KOPT-K1 (cell line): ENCODE measurements around the gene UBA52.
A peak's percentile ranks its signal among the peaks of the same experiment; 100 is the strongest.
"Not testable (repeated sequence)": the region's sequence is repeated elsewhere in the genome, so short reads cannot be mapped to it uniquely, and the experiment has no call there.

Source experiments
- H3K27ac ChIP-seq: fragments of 200-600 bp; sonication (generic); 2 replicates; pipeline ENCODE4 v1.5.1; 2016; ENCODE audit warnings: antibody characterized with exemption, mild to moderate bottlenecking, low read depth, low read length; ENCODE audit not compliant: poor library complexity, severe bottlenecking
- H3K36me3 ChIP-seq: fragments of 200-600 bp; sonication (generic); 2 replicates; pipeline ENCODE4 v1.5.1; 2017; ENCODE audit warnings: antibody characterized with exemption, mild to moderate bottlenecking, low read length, moderate library complexity; ENCODE audit not compliant: insufficient read depth
- H3K9me3 ChIP-seq: fragments of 200-600 bp; sonication (generic); 2 replicates; pipeline ENCODE4 v1.5.1; 2017; ENCODE audit warnings: antibody characterized with exemption, low read length, mild to moderate bottlenecking; ENCODE audit not compliant: insufficient read depth, poor library complexity, severe bottlenecking

Gene UBA52

DNA sequence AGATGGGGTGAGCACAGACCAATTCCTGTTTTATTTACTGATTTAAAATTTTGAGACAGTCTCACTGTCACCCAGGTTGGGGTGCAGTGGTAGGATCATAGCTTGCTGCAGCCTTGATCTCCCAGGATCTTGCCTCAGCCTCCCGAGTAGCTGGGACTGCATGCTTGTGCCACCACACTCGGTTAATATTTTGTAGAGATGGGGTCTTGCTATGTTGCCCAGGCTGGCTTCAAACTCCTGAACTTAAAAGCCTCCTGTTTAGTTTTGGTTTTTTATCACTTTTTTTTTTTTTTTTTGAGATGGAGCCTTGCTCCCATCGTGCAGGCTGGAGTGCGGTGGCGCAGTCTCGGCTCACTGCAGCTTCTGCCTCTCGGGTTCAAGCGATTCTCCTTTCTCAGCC, 4.7 kb downstream of the UBA52 start:
- Histone ChIP-seq H3K9me3 (no peaks in the 10 kb centered on the region), H3K36me3 (peaks cover 60% of the 10 kb centered on the region), H3K27ac (no peak overlapping the region)

GRCh38 chr19:18577365-18577914, 5.8 kb downstream of the UBA52 start:
- no peak overlapping the region for H3K27ac ChIP-seq
- peaks cover 60% of the 10 kb centered on the region for H3K36me3 ChIP-seq
- H3K9me3 ChIP-seq = no peaks in the 10 kb centered on the region

- H3K9me3 ChIP-seq = no peaks in the 10 kb centered on the region
- peaks cover 34% of the 10 kb centered on the region for H3K36me3 ChIP-seq
- H3K27ac ChIP-seq = no peak overlapping the region
These were observed 8.7 kb downstream of the UBA52 start for GRCh38 chr19:18580311-18580710.

GRCh38 chr19:18586306-18586705, 14.6 kb downstream of the UBA52 start:
- no peaks in the 10 kb centered on the region for H3K9me3 ChIP-seq
- no peak overlapping the region for H3K27ac ChIP-seq
- H3K36me3 ChIP-seq = peaks cover 7% of the 10 kb centered on the region; the same call in 1 of the 2 replicates

DNA sequence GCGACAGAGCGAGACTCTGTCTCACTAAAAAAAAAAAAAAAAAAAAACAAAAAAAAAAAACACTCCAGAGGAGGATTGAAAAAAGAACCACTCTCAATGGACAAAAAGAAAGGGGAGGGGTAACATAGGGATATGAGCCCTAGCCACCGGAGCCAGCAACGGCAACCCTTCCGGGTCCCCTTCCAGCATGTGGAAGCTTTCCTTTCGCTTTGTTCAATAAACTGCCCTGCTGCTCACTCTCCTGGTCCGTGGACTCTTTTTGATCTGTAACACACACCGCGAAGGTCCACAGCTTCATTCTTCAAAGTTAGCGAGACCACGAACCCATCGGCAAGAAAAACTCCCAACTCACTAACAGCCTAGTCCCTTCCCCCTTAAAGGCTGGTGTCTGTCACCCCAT, 15.9 kb downstream of the UBA52 start:
- Histone ChIP-seq H3K9me3 (no peaks in the 10 kb centered on the region), H3K27ac (peak overlapping the region; percentile 73), H3K36me3 (peaks cover 8% of the 10 kb centered on the region; the same call in 1 of the 2 replicates)

DNA sequence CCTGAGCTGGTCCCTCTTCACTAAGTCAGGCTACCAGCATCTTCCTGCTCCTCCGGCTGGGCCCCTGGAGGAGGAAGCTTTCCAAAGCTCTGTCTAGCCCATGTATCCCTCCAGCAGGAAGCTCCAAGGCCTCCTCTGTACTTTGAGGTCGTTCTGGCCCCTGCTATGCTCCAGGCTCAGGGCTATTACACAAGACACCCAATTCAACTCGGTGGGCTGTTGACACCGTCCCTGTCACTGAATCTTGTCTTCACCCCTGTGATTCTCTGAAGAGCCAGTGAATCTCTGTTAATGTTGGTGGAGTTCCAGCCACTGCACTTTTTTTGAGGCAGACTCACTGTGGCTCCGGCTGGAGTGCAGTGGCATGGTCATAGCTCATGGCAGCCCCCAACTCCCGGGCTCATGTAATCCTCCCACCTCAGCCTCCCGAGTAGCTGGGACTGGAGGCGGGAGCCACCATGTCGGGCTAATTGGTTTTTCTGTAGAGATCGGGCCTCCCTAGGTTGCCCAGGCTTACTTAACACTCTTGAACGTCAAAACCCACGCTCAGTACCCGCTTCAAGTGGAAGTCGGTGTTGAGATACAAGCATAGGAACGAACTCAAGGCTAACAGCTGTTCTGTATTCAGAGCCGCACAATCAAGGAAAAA, 16.4 kb downstream of the UBA52 start:
- Histone ChIP-seq H3K36me3 (peaks cover 8% of the 10 kb centered on the region; the same call in 1 of the 2 replicates), H3K27ac (peak overlapping the region; percentile 73), H3K9me3 (no peaks in the 10 kb centered on the region)

GRCh38 chr19:18588611-18589379, 17.1 kb downstream of the UBA52 start, which contains the start of gene REX1BD:
TSS of gene REX1BD (plus strand) at chr19:18588798. CDS start at chr19:18588802, 4 bp downstream.
- peak within 1 kb of the TSS; percentile 73 for H3K27ac ChIP-seq

DNA sequence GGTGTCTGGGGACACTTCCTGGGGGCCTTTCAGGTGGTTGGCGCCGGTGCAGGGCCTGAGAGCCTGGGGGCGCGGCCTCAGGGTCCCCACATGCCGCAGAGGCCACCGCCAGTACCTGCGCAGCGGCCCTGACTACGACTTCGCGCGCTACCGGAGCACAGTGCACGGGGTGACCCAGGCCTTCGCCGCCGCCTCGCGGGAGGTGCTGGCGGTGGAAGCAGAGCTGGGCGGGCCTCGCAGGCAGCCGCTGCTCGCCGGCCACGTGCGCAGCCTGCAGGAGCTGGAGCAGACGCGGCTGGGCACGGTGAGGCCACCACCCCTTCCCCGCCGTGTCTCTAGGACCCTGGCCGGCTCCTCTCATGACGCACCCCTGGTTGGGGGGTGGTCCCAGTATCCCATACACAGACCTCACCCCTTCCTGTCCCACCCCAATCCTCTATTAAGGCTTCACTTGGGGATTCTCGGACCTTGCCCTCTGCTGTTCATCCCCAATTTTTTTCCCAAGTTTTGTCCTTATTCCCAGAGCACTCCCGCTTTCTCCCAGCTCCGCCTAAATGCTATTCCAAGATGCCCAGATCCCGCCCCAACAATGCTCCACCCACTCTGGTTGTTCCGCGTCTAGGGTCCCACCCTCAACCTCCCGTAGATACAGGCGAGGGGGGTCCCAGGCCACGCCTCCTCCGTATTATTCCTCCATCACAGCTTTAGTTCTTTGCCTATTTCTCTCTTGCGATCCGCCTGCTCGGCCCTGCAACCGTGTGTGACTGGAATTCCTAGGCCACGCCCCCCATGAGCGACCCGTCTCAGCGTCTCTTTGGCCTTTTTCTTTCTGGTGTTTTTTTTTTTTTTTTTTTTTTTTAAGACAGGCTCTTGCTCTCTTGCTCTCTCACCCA, 18.0 kb downstream of the UBA52 start:
- Histone ChIP-seq H3K36me3 (peaks cover 8% of the 10 kb centered on the region; the same call in 1 of the 2 replicates), H3K27ac (peak overlapping the region; percentile 73), H3K9me3 (no peaks in the 10 kb centered on the region)

More at GRCh38 chr19:18588611-18589379, 17.1 kb downstream of the UBA52 start, which contains the start of gene REX1BD:
- Histone ChIP-seq H3K36me3 (peaks cover 8% of the 10 kb centered on the region; the same call in 1 of the 2 replicates), H3K9me3 (no peaks in the 10 kb centered on the region)

DNA sequence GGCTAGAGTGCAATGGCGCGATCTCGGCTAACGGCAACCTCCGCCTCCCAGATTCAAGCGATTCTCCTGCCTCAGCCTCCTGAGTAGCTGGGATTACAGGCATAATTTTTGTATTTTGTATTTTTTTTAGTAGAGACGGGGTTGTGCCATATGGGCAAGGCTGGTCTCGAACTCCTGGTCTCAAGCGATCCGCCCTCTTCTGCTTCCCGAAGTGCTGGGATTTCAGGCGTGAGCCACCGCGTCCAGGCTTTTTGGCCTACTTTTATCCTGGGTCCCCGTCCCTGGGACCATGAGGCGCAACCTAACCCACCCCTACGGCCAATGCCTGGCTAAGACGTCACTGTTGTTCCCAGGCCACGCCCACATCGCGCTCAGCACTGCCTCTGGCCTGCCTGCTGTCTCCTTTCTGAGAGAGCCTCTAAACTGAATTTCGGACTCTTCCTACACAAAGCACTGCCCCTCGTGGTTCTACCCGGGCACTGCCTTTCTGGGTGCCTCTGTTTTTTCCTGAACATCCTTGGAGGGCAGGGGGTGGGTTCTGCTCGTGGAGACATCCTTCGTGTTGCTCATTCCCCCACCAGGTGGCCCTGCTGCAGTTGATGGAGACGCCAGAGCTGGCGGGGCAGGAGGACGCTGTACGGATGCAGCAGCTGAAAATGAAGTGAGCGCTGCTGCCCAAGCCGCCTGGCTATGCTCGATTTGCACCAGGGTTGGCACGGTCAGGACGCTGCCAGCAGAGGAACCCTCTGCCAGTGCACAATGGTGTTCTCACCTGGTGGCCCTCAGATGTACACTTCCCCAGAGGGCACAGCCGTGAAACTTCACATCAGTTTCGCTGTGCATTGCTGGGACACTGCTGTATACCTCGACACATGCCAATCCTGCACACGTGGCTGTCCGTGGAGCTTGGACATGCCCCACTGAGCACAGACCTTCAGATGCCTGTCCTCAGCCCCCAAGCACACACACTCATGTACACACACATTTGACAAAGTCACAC, 18.9 kb downstream of the UBA52 start:
- no peak overlapping the region for H3K27ac ChIP-seq
- no peaks in the 10 kb centered on the region for H3K9me3 ChIP-seq
- H3K36me3 ChIP-seq = peaks cover 8% of the 10 kb centered on the region; the same call in 1 of the 2 replicates

DNA sequence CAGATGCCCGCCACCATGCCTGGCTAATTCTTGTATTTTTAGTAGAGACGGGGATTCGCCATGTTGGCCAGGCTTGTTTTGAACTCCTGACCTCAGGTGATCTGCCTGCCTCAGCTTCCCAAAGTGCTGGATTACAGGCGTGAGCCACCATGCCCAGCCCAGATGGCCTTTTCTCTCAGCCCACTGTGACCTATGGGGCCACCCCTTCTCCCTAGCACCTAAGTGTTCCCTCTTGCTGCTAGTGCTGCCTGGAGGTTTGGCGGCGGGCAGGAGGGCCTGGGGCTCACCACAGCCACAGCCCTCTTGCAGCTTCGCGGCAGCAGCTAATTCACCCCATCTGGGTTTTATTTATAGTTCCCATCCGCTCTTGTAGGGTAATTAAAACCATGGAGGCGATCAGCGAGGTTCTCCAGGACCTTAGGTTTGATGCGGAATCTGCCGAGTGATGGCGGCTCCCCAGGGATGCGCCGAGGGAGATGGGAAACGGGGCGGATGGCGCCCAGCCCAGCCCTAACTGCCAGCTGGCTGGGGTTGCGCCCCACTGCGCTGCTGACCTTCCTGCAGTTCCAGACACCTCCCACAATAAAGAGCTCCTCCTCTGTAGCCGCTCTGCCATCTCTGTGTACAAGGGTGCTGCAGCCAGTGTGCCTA, 20.2 kb downstream of the UBA52 start:
- Histone ChIP-seq H3K9me3 (no peaks in the 10 kb centered on the region), H3K36me3 (peaks cover 8% of the 10 kb centered on the region; the same call in 1 of the 2 replicates), H3K27ac (no peak overlapping the region)

DNA sequence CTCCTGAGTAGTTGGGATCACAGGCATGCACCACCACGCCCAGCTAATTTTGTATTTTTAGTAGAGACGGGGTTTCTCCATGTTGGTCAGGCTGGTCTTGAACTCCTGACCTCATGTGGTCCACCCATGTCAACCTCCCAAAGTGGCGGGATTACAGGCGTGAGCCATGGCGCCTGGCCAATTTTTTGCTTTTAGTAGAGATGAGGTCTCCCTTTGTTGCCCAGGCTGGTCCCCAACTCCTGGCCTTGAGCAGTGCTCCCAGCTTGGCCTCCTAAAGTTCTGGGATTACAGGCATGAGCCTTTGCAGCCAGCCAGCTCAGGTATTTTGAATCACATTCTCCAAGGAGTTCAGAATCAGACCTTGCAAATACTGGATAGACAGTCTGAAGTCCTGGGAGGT, 21.1 kb downstream of the UBA52 start:
- H3K36me3 ChIP-seq, H3K9me3 ChIP-seq, H3K27ac ChIP-seq: not testable (repeated sequence)

DNA sequence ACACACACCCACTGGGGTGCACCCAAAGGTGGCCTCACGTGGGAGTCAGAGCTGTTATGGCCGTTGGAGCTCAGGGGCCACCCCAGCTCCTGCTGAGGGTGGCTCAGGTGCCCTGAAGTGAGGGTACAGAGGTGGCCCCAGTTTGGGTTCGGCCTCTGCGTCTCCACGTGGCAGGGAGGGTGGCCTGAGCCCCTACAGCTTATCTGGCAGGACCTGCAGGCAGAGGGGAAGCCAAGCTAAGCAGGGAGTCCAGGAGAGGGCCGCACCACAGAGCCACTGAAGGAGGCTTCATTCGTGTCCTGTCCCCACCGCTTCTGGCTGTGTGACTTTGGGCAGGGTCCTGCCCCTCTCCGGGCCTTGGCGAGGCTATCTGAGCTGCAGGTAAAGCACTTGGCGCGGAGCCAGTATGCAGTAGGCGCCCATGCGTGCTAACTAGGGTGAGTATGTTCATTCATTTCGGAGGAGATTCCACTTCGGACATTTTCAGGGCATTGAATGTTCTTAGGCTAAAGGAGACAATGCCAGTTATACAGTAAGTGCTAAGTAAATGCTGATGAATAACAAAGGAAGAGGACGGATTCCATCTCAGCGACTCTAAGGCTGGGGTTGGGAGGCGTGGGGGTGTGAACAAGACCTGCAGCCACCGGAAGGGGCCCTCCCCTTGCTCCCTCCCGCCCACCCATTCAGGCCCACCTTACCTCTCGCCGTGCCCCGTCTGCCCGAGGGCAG, 21.9 kb downstream of the UBA52 start:
- Histone ChIP-seq H3K36me3 (peaks cover 8% of the 10 kb centered on the region; the same call in 1 of the 2 replicates), H3K27ac (no peak overlapping the region), H3K9me3 (no peaks in the 10 kb centered on the region)
